GM21528 (cell line): Measurements from ENCODE around the gene CYP2W1.
"Not testable (repeated sequence)": the region's sequence is repeated elsewhere in the genome, so short reads cannot be mapped to it uniquely, and the experiment has no call there.

Experiments used
- ATAC-seq: cut with Tn5 transposase; IDR thresholded peaks from one replicate; pipeline ENCODE4 v1.9.1; 2021; ENCODE audit warnings: mild to moderate bottlenecking, moderate library complexity; ENCODE audit not compliant: unreplicated experiment, low FRiP score

The CYP2W1 gene

GRCh38 chr7:983004-983615 lies at the start of gene CYP2W1:
CYP2W1 (plus strand) TSS chr7:983181; CDS start chr7:983212, 31 bp downstream.
- ATAC-seq = no peak

GRCh38 chr7:934469-935163 lies 48.4 kb upstream of the CYP2W1 start:
- ATAC-seq = no peak

- ATAC-seq = no peak
Observed at GRCh38 chr7:935164-935873, 47.7 kb upstream of the CYP2W1 start.

- no peak for ATAC-seq
Observed at GRCh38 chr7:935874-936385, 47.1 kb upstream of the CYP2W1 start.

GRCh38 chr7:936386-937054 lies 46.5 kb upstream of the CYP2W1 start:
- ATAC-seq = peak; percentile 64

GRCh38 chr7:937856-938484 lies 45.0 kb upstream of the CYP2W1 start:
- ATAC-seq = no peak

- ATAC-seq = no peak
Observed at GRCh38 chr7:938546-939185, 44.3 kb upstream of the CYP2W1 start.

GRCh38 chr7:939843-940242 lies 43.1 kb upstream of the CYP2W1 start:
- ATAC-seq = no peak

- no peak for ATAC-seq
Observed at GRCh38 chr7:940599-941408, 42.2 kb upstream of the CYP2W1 start.

GRCh38 chr7:943793-944192 lies 39.2 kb upstream of the CYP2W1 start:
- ATAC-seq = not testable (repeated sequence)

GRCh38 chr7:944744-945143 lies 38.2 kb upstream of the CYP2W1 start:
- ATAC-seq = no peak

- ATAC-seq = no peak
Observed at GRCh38 chr7:945147-945555, 37.8 kb upstream of the CYP2W1 start.

- no peak for ATAC-seq
Observed at GRCh38 chr7:945556-946255, 37.3 kb upstream of the CYP2W1 start.

- no peak for ATAC-seq
Observed at GRCh38 chr7:946256-946996, 36.6 kb upstream of the CYP2W1 start.

- no peak for ATAC-seq
Observed at GRCh38 chr7:947391-948210, 35.4 kb upstream of the CYP2W1 start.

GRCh38 chr7:949021-949934 lies 33.7 kb upstream of the CYP2W1 start:
- no peak for ATAC-seq
